Smooth muscle cell (in vitro differentiated cells): Measurements from ENCODE around the gene PLCL2. TPM values are rescaled to one million over a fixed set of nuclear protein-coding genes. Genes with fewer than 3 reads are reported as not detected.
A peak's percentile ranks its signal among the peaks of the same experiment; 100 is the strongest.

Experiments used
- DNase-seq: peaks from one replicate; lab custom pipeline; 2025; ENCODE audit not compliant: unreplicated experiment; lab: John Stamatoyannopoulos, UW
- H2AFZ ChIP-seq: fragments of 200-600 bp; sonication (generic); 2 replicates; pipeline ENCODE4 v1.6.0; 2016; ENCODE audit warnings: antibody characterized with exemption, low read depth, mild to moderate bottlenecking
- H3F3A ChIP-seq: fragments of 200-600 bp; sonication (generic); 2 replicates; pipeline ENCODE4 v1.6.0; 2017; ENCODE audit warnings: antibody characterized with exemption, low read depth
- H3K27ac ChIP-seq: fragments of 200-600 bp; sonication (generic); 2 replicates; pipeline ENCODE4 v1.5.1; 2016; ENCODE audit warnings: low read depth, mild to moderate bottlenecking
- H3K27me3 ChIP-seq: fragments of 200-600 bp; sonication (generic); 2 replicates; pipeline ENCODE4 v1.6.1; 2016; ENCODE audit warnings: low read depth, mild to moderate bottlenecking
- H3K36me3 ChIP-seq: fragments of 200-600 bp; sonication (generic); 2 replicates; pipeline ENCODE4 v1.5.1; 2016; ENCODE audit warnings: low read depth
- H3K4me1 ChIP-seq: fragments of 200-600 bp; sonication (generic); 2 replicates; pipeline ENCODE4 v1.5.1; 2016; ENCODE audit warnings: low read depth
- H3K4me2 ChIP-seq: fragments of 200-600 bp; sonication (generic); 2 replicates; pipeline ENCODE4 v1.6.0; 2016; ENCODE audit warnings: mild to moderate bottlenecking
- H3K4me3 ChIP-seq: fragments of 200-600 bp; sonication (generic); 2 replicates; pipeline ENCODE4 v1.5.1; 2016; ENCODE audit warnings: mild to moderate bottlenecking
- H3K79me2 ChIP-seq: fragments of 200-600 bp; sonication (generic); 2 replicates; pipeline ENCODE4 v1.6.0; 2016; ENCODE audit warnings: low read depth, mild to moderate bottlenecking
- H3K9ac ChIP-seq: fragments of 200-600 bp; sonication (generic); 2 replicates; pipeline ENCODE4 v1.6.0; 2016; ENCODE audit warnings: low read depth
- H3K9me3 ChIP-seq: fragments of 200-600 bp; sonication (generic); replicated peaks from 2 replicates; pipeline ENCODE4 v1.5.1; 2016; ENCODE audit warnings: low read depth
- H4K20me1 ChIP-seq: fragments of 200-600 bp; sonication (generic); 2 replicates; pipeline ENCODE4 v1.6.0; 2016; ENCODE audit warnings: low read depth
- CTCF ChIP-seq: fragments of 200-600 bp; sonication (generic); IDR thresholded peaks from 2 replicates; pipeline ENCODE4 v1.5.1; 2017; ENCODE audit warnings: borderline replicate concordance, mild to moderate bottlenecking, antibody characterized with exemption; ENCODE audit not compliant: insufficient read depth, poor library complexity, severe bottlenecking
- WGBS: methylation state at CpG from one replicate; pipeline ENCODE4 v1.1.7; 2016; ENCODE audit warnings: low lambda C conversion rate; 5-methylcytosine and 5-hydroxymethylcytosine counted together
- polyA plus RNA-seq: library from polyadenylated mRNA; unstranded; fragments of >200 nt; fragmentation: Nextera tagmentation; extraction: Ambion mirVana; gene quantifications from 2 replicates; pipeline ENCODE4 v1.2.1, GENCODE V29; 2016
- total RNA-seq: library from RNA; depleted of rRNA; stranded (reverse); fragments of >200 nt; gene quantifications from 2 replicates; pipeline ENCODE4 v1.2.3, GENCODE V29; 2014

The PLCL2 gene
- total and polyA plus RNA-seq, 2 experiments from 2014 or later = 2.1 to 5.0 TPM

DNA sequence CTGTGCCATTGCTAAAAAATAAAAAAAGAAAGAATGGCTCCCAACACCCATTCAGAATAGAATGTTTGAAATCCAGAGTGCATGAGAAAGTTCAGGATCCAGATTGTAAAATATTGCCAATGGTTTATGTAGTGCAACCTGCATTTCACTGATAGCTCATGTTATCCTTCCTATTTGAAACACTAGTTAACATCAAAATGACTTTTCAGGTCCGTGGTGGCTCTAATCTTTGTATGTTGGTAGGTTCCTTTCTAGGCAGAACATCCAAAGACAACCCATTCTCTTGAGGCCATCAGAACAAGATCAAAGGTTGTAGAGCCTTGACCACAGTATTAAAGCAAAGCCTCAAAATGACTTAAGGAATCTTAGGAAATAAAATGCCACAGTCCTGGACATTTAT is 51.0 kb downstream of the PLCL2 start:
- no peak for TF ChIP-seq CTCF
- Histone ChIP-seq H3K4me1 (peaks cover 5% of the 10 kb centered on the region), H3K79me2 (no peaks in the 10 kb centered on the region), H3K4me2 (peak overlapping the region; percentile 17), H3K27ac (no peak overlapping the region), H3K9me3 (no peaks in the 10 kb centered on the region), H3K27me3 (no peaks in the 10 kb centered on the region), H4K20me1 (peaks cover 8% of the 10 kb centered on the region), H3K36me3 (no peaks in the 10 kb centered on the region), H2AFZ (no peak overlapping the region), H3K4me3 (no peak overlapping the region), H3F3A (no peaks in the 10 kb centered on the region), H3K9ac (no peak overlapping the region)
- WGBS = 59% methylated on average over 1 of the region's 1 CpG
- no peak for DNase-seq

DNA sequence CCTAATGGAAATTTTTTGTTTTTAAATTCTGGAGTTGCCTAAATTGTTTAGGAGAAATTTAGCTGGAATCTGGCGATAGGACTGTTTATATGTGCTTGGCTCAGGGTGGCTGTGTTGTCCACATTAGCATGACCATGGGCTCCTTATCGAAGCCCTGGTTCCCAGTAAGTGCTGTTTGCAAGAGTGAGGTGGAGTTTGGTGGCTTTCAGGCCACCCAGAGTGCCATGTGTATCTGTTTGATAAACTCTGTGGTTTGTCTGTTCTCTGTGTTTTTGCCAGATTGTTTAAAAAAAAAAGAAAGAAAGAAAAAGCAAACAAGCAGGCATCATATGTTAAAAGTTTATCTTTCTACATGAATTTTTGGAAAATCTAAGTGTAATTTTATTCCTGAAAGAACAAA is 51.5 kb downstream of the PLCL2 start:
- Histone ChIP-seq H4K20me1 (peaks cover 8% of the 10 kb centered on the region), H3K27me3 (no peaks in the 10 kb centered on the region), H3K9ac (no peak overlapping the region), H3K36me3 (no peaks in the 10 kb centered on the region), H3K27ac (no peak overlapping the region), H3K9me3 (no peaks in the 10 kb centered on the region), H3K4me1 (peaks cover 5% of the 10 kb centered on the region), H3K79me2 (no peaks in the 10 kb centered on the region), H3K4me3 (no peak overlapping the region), H3K4me2 (peak overlapping the region; percentile 17), H2AFZ (no peak overlapping the region), H3F3A (no peaks in the 10 kb centered on the region)
- no peak for TF ChIP-seq CTCF
- 41% methylated on average over 2 of the region's 2 CpGs for WGBS
- DNase-seq = no peak

DNA sequence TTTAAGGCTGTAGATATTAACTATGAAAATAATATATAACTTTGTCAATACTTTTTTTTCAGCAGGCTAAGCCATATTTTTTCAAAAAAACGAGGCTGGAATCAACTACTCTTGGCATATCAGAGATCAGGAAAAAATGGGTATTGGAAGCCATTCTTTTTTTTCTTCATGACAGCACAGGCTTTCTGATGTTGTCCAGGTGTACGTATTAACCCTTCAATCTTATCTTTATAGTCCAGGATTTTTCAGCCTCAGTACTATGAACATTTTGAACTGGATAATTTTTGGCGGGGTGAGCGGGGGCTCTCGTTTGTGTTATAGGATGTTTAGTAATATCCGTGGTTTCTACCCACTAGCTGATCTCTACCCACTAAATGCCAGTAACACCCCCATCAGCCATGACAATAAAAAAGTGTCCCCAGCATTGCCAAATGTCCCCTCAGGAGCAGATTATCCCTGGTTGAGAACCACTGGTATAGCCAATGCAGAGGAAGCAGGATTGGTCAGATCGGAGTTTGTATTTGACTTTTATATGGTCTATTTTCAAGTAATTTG is 52.0 kb downstream of the PLCL2 start:
- H3K4me1 ChIP-seq = peaks cover 5% of the 10 kb centered on the region
- no peaks in the 10 kb centered on the region for H3F3A ChIP-seq
- TF ChIP-seq CTCF = no peak
- no peaks in the 10 kb centered on the region for H3K27me3 ChIP-seq
- peaks cover 8% of the 10 kb centered on the region for H4K20me1 ChIP-seq
- H3K9ac ChIP-seq = no peak overlapping the region
- no peak overlapping the region for H3K27ac ChIP-seq
- 84% methylated on average over 7 of the region's 7 CpGs for WGBS
- H3K9me3 ChIP-seq = no peaks in the 10 kb centered on the region
- DNase-seq = no peak
- H2AFZ ChIP-seq = no peak overlapping the region
- no peaks in the 10 kb centered on the region for H3K36me3 ChIP-seq
- H3K4me2 ChIP-seq = no peak overlapping the region
- no peak overlapping the region for H3K4me3 ChIP-seq
- H3K79me2 ChIP-seq = no peaks in the 10 kb centered on the region

DNA sequence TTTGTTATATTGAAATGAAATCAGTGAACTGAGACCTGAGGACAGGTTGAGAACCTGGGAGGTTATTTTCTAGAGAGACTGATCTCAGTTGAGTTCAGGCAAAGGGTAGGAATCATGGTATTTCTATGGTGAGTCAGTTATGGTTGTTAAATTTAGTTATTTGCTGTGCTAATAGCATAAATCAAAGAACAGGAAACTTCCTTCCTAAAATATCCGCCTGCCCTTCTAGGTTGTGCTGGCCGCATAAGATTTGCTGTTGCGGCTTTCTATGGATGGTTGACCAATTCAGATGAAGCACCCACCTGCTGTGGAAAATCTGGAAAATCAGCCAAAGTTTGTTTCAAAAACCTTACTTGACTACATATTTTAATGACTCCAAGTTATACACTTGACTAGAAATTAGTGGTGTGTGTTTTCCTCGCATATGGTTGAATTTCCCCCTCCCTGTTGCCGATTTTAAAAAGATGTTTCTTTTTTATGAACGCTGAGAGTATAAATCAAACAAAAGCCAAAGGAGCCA is 52.6 kb downstream of the PLCL2 start:
- H3K79me2 ChIP-seq = no peaks in the 10 kb centered on the region
- no peak overlapping the region for H3K4me2 ChIP-seq
- H3K9ac ChIP-seq = no peak overlapping the region
- H3K9me3 ChIP-seq = no peaks in the 10 kb centered on the region
- DNase-seq = no peak
- peaks cover 8% of the 10 kb centered on the region for H4K20me1 ChIP-seq
- H3K36me3 ChIP-seq = no peaks in the 10 kb centered on the region
- H3K4me1 ChIP-seq = peaks cover 5% of the 10 kb centered on the region
- no peak overlapping the region for H3K4me3 ChIP-seq
- H3K27me3 ChIP-seq = no peaks in the 10 kb centered on the region
- WGBS = 94% methylated on average over 6 of the region's 6 CpGs
- no peak overlapping the region for H2AFZ ChIP-seq
- H3F3A ChIP-seq = no peaks in the 10 kb centered on the region
- H3K27ac ChIP-seq = no peak overlapping the region
- no peak for TF ChIP-seq CTCF
